Ishikawa (cell line): ENCODE data around the gene CEP128.

Source experiments
- CEBPB ChIP-seq: IDR thresholded peaks from 2 replicates; pipeline ENCODE4 v1.6.1; 2012
- CREB1 ChIP-seq: IDR thresholded peaks from 2 replicates; pipeline ENCODE4 v1.6.1; 2012; ENCODE audit warnings: low read depth
- EGR1 ChIP-seq: IDR thresholded peaks from 2 replicates; pipeline ENCODE4 v1.6.1; 2012
- EP300 ChIP-seq: IDR thresholded peaks from 2 replicates; pipeline ENCODE4 v1.6.1; 2012; ENCODE audit warnings: borderline replicate concordance
- FOXM1 ChIP-seq: IDR thresholded peaks from 2 replicates; pipeline ENCODE4 v1.6.1; 2012; ENCODE audit warnings: low read depth, borderline replicate concordance
- NFIC ChIP-seq: IDR thresholded peaks from 2 replicates; pipeline ENCODE4 v1.6.1; 2012
- RAD21 ChIP-seq: IDR thresholded peaks from 2 replicates; pipeline ENCODE4 v1.6.1; 2012; ENCODE audit warnings: low read depth
- TAF1 ChIP-seq: IDR thresholded peaks from 2 replicates; pipeline ENCODE4 v1.6.1; 2012; ENCODE audit warnings: low read depth, mild to moderate bottlenecking
- TCF12 ChIP-seq: IDR thresholded peaks from 2 replicates; pipeline ENCODE4 v1.6.1; 2012; ENCODE audit warnings: low read depth
- YY1 ChIP-seq: IDR thresholded peaks from 2 replicates; pipeline ENCODE4 v1.6.1; 2012; ENCODE audit warnings: low read depth
- TF ChIP-seq, protein P1 (sequence below): IDR thresholded peaks from 2 replicates; pipeline ENCODE4 v1.6.1; 2012; ENCODE audit warnings: low read depth, mild to moderate bottlenecking

DNA sequence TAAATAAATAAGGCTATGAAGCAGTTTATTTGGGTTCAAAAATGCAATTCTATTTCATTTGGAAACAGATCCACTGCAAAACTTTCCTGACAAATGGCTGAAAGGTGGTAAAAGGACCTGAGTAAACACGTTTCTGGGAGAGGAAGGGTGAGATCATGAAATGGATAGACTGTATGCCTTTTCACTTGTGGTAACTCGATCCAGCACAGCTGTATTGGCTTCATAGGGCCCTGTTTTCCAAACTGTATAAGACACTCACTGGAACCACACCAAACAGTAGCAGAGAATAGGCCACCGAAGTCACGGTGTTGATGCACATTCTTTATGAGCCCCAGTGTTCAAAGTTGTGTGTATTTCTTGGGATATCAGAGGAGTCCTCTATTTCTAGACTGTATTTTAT lies 405.1 kb downstream of the CEP128 start:
- TF ChIP-seq EP300: no peak
- no peak for TF ChIP-seq CREB1
- no peak for TF ChIP-seq TAF1
- no peak for TF ChIP-seq YY1
- no peak for TF ChIP-seq CEBPB
- no peak for TF ChIP-seq RAD21
- TF ChIP-seq, protein P1, sequence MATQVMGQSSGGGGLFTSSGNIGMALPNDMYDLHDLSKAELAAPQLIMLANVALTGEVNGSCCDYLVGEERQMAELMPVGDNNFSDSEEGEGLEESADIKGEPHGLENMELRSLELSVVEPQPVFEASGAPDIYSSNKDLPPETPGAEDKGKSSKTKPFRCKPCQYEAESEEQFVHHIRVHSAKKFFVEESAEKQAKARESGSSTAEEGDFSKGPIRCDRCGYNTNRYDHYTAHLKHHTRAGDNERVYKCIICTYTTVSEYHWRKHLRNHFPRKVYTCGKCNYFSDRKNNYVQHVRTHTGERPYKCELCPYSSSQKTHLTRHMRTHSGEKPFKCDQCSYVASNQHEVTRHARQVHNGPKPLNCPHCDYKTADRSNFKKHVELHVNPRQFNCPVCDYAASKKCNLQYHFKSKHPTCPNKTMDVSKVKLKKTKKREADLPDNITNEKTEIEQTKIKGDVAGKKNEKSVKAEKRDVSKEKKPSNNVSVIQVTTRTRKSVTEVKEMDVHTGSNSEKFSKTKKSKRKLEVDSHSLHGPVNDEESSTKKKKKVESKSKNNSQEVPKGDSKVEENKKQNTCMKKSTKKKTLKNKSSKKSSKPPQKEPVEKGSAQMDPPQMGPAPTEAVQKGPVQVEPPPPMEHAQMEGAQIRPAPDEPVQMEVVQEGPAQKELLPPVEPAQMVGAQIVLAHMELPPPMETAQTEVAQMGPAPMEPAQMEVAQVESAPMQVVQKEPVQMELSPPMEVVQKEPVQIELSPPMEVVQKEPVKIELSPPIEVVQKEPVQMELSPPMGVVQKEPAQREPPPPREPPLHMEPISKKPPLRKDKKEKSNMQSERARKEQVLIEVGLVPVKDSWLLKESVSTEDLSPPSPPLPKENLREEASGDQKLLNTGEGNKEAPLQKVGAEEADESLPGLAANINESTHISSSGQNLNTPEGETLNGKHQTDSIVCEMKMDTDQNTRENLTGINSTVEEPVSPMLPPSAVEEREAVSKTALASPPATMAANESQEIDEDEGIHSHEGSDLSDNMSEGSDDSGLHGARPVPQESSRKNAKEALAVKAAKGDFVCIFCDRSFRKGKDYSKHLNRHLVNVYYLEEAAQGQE: no peak
- TF ChIP-seq NFIC: no peak
- TF ChIP-seq FOXM1: no peak
- TF ChIP-seq TCF12: no peak
- no peak for TF ChIP-seq EGR1
